ENCODE results near the gene PHF21A. TPM values are rescaled to one million over a fixed set of nuclear protein-coding genes. Genes with fewer than 3 reads are reported as not detected.

PHF21A gene
- total and polyA plus RNA-seq, 2 of the 13 experiments (the other 11 are each of a cell fraction or from before 2014, with no cell fraction given), result 4.1 to 34.6 TPM

DNA sequence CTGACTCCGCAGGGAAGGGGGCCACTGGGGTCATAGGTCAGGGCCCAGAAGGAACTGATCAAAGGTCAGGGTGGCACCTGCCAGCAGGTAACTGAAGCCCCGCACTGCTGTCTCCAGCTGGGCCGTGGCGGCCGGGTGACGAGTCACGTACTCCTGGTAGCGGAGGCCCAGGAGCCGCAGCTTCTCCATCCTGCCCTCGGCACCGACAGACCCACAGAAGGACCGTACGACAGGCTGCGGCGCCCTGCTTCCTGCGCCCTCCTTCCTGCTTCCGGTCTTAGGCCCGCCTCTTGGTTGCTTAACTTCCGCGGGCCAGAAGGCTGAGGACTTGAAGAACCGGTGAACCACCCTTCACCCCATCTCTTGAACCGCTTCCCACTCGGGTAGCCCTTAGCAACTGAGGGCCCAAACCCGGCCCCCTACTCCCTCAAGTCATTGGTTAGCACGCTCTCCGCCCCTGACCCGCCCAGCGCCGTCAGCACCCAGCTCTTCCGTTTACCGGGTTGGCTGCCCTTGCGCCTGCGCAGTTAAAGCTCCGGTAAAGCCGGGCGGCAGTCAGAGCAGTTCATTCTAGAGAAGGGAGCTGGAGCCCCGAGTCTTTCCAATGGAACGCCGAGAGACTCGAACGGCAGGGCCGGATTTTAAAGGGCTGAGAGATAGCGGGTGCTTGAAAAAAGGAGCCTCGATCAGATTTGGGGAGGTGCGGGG, 203.5 kb downstream of the PHF21A start, which contains the start of gene PEX16 (continued):
- TF ChIP-seq ZFP36L1 (CRISPR knock-in tag; IDR thresholded peaks at IDR 0.05) (no peak), ZNF652 (CRISPR knock-in tag; IDR thresholded peaks at IDR 0.05; ENCODE audit: borderline replicate concordance, low read depth) (no peak), ZIK1 (CRISPR knock-in tag; IDR thresholded peaks at IDR 0.05; ENCODE audit: borderline replicate concordance, low read depth) (no peak), IKZF1 (IDR thresholded peaks at IDR 0.05) (no peak), HIVEP1 (CRISPR knock-in tag; IDR thresholded peaks at IDR 0.05) (no peak), ZNF562 (CRISPR knock-in tag; IDR thresholded peaks at IDR 0.05; ENCODE audit: borderline replicate concordance) (no peak)
- TF ChIP-seq, protein P1, sequence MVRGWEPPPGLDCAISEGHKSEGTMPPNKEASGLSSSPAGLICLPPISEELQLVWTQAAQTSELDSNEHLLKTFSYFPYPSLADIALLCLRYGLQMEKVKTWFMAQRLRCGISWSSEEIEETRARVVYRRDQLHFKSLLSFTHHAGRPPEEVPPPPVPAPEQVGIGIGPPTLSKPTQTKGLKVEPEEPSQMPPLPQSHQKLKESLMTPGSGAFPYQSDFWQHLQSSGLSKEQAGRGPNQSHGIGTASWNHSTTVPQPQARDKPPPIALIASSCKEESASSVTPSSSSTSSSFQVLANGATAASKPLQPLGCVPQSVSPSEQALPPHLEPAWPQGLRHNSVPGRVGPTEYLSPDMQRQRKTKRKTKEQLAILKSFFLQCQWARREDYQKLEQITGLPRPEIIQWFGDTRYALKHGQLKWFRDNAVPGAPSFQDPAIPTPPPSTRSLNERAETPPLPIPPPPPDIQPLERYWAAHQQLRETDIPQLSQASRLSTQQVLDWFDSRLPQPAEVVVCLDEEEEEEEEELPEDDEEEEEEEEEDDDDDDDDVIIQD (CRISPR knock-in tag; IDR thresholded peaks at IDR 0.05; ENCODE audit: low read depth), result no peak
- TF ChIP-seq, protein P2, sequence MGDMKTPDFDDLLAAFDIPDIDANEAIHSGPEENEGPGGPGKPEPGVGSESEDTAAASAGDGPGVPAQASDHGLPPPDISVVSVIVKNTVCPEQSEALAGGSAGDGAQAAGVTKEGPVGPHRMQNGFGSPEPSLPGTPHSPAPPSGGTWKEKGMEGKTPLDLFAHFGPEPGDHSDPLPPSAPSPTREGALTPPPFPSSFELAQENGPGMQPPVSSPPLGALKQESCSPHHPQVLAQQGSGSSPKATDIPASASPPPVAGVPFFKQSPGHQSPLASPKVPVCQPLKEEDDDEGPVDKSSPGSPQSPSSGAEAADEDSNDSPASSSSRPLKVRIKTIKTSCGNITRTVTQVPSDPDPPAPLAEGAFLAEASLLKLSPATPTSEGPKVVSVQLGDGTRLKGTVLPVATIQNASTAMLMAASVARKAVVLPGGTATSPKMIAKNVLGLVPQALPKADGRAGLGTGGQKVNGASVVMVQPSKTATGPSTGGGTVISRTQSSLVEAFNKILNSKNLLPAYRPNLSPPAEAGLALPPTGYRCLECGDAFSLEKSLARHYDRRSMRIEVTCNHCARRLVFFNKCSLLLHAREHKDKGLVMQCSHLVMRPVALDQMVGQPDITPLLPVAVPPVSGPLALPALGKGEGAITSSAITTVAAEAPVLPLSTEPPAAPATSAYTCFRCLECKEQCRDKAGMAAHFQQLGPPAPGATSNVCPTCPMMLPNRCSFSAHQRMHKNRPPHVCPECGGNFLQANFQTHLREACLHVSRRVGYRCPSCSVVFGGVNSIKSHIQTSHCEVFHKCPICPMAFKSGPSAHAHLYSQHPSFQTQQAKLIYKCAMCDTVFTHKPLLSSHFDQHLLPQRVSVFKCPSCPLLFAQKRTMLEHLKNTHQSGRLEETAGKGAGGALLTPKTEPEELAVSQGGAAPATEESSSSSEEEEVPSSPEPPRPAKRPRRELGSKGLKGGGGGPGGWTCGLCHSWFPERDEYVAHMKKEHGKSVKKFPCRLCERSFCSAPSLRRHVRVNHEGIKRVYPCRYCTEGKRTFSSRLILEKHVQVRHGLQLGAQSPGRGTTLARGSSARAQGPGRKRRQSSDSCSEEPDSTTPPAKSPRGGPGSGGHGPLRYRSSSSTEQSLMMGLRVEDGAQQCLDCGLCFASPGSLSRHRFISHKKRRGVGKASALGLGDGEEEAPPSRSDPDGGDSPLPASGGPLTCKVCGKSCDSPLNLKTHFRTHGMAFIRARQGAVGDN (CRISPR knock-in tag; IDR thresholded peaks at IDR 0.05), result peak; percentile 70
- TF ChIP-seq, protein P3, sequence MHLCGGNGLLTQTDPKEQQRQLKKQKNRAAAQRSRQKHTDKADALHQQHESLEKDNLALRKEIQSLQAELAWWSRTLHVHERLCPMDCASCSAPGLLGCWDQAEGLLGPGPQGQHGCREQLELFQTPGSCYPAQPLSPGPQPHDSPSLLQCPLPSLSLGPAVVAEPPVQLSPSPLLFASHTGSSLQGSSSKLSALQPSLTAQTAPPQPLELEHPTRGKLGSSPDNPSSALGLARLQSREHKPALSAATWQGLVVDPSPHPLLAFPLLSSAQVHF (CRISPR knock-in tag; IDR thresholded peaks at IDR 0.05), result no peak
- TF ChIP-seq, protein P4, sequence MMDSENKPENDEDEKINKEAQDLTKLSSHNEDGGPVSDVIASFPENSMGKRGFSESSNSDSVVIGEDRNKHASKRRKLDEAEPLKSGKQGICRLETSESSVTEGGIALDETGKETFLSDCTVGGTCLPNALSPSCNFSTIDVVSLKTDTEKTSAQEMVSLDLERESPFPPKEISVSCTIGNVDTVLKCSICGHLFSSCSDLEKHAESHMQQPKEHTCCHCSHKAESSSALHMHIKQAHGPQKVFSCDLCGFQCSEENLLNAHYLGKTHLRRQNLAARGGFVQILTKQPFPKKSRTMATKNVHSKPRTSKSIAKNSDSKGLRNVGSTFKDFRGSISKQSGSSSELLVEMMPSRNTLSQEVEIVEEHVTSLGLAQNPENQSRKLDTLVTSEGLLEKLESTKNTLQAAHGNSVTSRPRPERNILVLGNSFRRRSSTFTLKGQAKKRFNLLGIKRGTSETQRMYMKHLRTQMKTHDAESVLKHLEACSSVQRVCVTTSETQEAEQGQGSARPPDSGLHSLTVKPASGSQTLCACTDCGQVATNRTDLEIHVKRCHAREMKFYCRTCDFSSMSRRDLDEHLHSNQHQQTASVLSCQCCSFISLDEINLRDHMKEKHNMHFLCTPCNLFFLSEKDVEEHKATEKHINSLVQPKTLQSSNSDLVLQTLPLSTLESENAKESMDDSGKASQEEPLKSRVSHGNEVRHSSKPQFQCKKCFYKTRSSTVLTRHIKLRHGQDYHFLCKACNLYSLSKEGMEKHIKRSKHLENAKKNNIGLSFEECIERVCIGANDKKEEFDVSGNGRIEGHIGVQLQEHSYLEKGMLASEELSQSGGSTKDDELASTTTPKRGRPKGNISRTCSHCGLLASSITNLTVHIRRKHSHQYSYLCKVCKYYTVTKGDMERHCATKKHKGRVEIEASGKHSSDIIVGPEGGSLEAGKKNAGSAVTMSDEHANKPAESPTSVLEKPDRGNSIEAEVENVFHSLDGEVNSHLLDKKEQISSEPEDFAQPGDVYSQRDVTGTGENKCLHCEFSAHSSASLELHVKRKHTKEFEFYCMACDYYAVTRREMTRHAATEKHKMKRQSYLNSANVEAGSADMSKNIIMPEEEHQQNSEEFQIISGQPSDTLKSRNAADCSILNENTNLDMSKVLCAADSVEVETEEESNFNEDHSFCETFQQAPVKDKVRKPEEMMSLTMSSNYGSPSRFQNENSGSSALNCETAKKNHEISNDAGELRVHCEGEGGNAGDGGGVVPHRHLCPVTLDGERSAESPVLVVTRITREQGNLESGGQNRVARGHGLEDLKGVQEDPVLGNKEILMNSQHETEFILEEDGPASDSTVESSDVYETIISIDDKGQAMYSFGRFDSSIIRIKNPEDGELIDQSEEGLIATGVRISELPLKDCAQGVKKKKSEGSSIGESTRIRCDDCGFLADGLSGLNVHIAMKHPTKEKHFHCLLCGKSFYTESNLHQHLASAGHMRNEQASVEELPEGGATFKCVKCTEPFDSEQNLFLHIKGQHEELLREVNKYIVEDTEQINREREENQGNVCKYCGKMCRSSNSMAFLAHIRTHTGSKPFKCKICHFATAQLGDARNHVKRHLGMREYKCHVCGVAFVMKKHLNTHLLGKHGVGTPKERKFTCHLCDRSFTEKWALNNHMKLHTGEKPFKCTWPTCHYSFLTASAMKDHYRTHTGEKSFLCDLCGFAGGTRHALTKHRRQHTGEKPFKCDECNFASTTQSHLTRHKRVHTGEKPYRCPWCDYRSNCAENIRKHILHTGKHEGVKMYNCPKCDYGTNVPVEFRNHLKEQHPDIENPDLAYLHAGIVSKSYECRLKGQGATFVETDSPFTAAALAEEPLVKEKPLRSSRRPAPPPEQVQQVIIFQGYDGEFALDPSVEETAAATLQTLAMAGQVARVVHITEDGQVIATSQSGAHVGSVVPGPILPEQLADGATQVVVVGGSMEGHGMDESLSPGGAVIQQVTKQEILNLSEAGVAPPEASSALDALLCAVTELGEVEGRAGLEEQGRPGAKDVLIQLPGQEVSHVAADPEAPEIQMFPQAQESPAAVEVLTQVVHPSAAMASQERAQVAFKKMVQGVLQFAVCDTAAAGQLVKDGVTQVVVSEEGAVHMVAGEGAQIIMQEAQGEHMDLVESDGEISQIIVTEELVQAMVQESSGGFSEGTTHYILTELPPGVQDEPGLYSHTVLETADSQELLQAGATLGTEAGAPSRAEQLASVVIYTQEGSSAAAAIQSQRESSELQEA (CRISPR knock-in tag; IDR thresholded peaks at IDR 0.05; ENCODE audit: not compliant biosample characterization), result no peak
- TF ChIP-seq, protein P5, sequence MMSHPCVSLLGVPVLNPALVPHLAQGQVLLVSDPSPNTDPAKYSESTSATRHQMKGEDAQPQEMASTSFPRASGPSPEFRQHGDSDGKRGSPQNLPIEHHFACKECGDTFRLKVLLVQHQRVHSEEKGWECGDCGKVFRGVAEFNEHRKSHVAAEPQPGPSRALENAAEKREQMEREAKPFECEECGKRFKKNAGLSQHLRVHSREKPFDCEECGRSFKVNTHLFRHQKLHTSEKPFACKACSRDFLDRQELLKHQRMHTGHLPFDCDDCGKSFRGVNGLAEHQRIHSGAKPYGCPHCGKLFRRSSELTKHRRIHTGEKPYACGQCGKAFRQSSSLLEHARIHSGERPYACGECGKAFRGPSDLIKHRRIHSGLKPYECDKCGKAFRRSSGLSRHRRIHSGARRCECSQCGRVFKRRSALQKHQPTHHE (CRISPR knock-in tag; IDR thresholded peaks at IDR 0.05; ENCODE audit: borderline replicate concordance), result no peak
